22Rv1 (cell line): ENCODE measurements around the gene WWP2.

Source experiments
- CTCF ChIP-seq: fragments of 450-650 bp; IDR thresholded peaks from 2 replicates; pipeline ENCODE4 v1.5.1; 2017; ENCODE audit warnings: mild to moderate bottlenecking
- ZFX ChIP-seq: fragments of 450-650 bp; IDR thresholded peaks from 2 replicates; pipeline ENCODE4 v1.6.1; 2017; ENCODE audit warnings: antibody characterized with exemption, borderline replicate concordance

DNA sequence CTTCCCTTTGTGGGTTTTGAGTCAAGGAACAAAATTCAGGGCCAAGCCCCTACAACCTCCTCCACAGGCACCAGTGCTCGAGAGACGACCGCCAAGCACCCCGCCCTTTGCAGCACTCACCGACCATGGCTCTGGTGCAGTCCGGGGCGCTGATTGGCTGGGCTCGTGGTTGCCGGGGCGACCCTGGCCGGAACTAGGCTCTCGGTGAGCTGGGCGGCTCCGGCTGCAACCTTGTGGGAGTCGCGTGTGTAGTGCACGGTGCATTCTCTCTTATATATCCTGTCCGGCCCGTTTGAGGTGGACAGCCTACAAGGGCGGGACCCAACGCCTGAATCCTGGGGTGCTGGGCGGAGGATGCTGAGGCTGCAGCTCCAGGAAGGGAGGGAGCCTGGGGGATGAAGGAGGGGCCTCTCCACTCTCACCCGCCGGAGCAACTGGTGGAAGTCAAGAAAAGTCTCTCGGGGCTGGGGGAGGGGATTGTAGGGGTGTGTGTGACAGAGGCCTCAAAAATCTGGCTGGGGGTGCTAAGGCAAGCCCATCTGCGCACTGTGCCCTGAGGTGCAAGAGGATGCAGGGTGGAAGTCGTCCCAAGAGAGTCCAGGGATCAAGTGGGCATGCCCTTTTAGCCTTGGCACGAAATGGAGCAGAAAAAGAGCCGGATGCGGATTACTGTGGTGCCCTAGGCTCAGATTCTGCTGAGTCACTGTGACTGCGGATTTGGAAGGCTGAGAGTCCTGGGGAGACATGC is 35.6 kb upstream of the WWP2 start, which contains the start of gene NQO1:
- no peak for TF ChIP-seq CTCF
- TF ChIP-seq ZFX = no peak
